A549 (cell line): Measurements from ENCODE around the gene TTC28. TPM values are rescaled to one million over a fixed set of nuclear protein-coding genes. Genes with fewer than 3 reads are reported as not detected.

Experiments used
- ATAC-seq, 2 experiments: fragments of 200-7000 bp in 1 of 2; fragments of >200 bp in 1 of 2; cut with Nextera tagmentation in 1 of 2; cut with Tn5 transposase in 1 of 2; 3 replicates each; pipeline versions ENCODE4 v1.8.0 to v1.9.1; 2018 to 2020; ENCODE audit warnings: mild to moderate bottlenecking in 1 of 2, moderate library complexity in 1 of 2
- CTCF ChIA-PET: fragments of 300-600 bp; sonication (Branson Sonifier 250); formaldehyde crosslinking; extraction: SDS; loops from one replicate; lab custom pipeline; 2021; ENCODE audit warnings: antibody characterized with exemption, inconsistent platforms; lab: Yijun Ruan, JAX
- POLR2A ChIA-PET: fragments of 350-600 bp; formaldehyde crosslinking; extraction: SDS; loops from one replicate; lab custom pipeline; 2021; ENCODE audit warnings: antibody characterized with exemption, inconsistent platforms; lab: Yijun Ruan, JAX
- DNase-seq, 2 experiments: peaks; one replicate each; pipeline versions ENCODE4 v3.0.0 to v3.0.0-alpha.2; 2011 to 2016; ENCODE audit warnings: low read depth in 1 of 2, low spot score in 1 of 2
- FAIRE-seq: peaks from 2 replicates; lab custom pipeline; 2011; peaks lifted over from hg19 to GRCh38; lab: Jason Lieb, UNC
- H3K27ac ChIP-seq, 2 experiments: fragments of >200 bp; sonication (Bioruptor Twin); formaldehyde crosslinking; 3 replicates each; pipeline ENCODE4 v1.5.1; 2016 to 2017
- H3K4me1 ChIP-seq: fragments of >200 bp; sonication (Bioruptor Twin); formaldehyde crosslinking; 3 replicates; pipeline ENCODE4 v1.6.1; 2016
- H3K4me2 ChIP-seq: fragments of >200 bp; sonication (Bioruptor Twin); formaldehyde crosslinking; 3 replicates; pipeline ENCODE4 v1.6.1; 2016
- H3K4me3 ChIP-seq: fragments of >200 bp; sonication (Bioruptor Twin); formaldehyde crosslinking; 3 replicates; pipeline ENCODE4 v1.5.1; 2016
- H3K9me3 ChIP-seq: fragments of >200 bp; sonication (Bioruptor Twin); formaldehyde crosslinking; 3 replicates; pipeline ENCODE4 v1.6.1; 2016
- BHLHE40 ChIP-seq: IDR thresholded peaks from 2 replicates; pipeline ENCODE4 v1.6.1; 2012; ENCODE audit warnings: low read depth, low read length, inconsistent platforms
- CBX8 ChIP-seq: fragments of 200-600 bp; sonication (generic); IDR thresholded peaks from 2 replicates; pipeline ENCODE4 v1.6.1; 2016
- CHD4 ChIP-seq: fragments of 200-600 bp; sonication (generic); IDR thresholded peaks from 2 replicates; pipeline ENCODE4 v1.6.1; 2016; ENCODE audit warnings: antibody characterized with exemption, mild to moderate bottlenecking, borderline replicate concordance
- CTCF ChIP-seq: fragments of >200 bp; sonication (Bioruptor Twin); formaldehyde crosslinking; IDR thresholded peaks from 3 replicates; pipeline ENCODE4 v1.5.1; 2016
- EHF ChIP-seq: fragments of 250-450 bp; sonication (Bioruptor Pico); IDR thresholded peaks from 2 replicates; pipeline ENCODE4 v1.5.0; 2020; ENCODE audit warnings: mild to moderate bottlenecking
- EHMT2 ChIP-seq: fragments of 200-600 bp; sonication (generic); IDR thresholded peaks from 2 replicates; pipeline ENCODE4 v1.6.1; 2016; ENCODE audit warnings: antibody characterized with exemption, low read depth, mild to moderate bottlenecking, moderate library complexity
- FOSL2 ChIP-seq, 2 experiments: fragments of 450-650 bp in 1 of 2; fragments of >200 bp in 1 of 2; sonication (Bioruptor Twin) in 1 of 2; formaldehyde crosslinking; IDR thresholded peaks; 2 replicates each; pipeline versions ENCODE4 v1.5.0 to v1.6.1; 2016 to 2020; ENCODE audit warnings: mild to moderate bottlenecking in 1 of 2, moderate library complexity in 1 of 2
- KDM1A ChIP-seq: fragments of 200-600 bp; sonication (generic); IDR thresholded peaks from 2 replicates; pipeline ENCODE4 v1.6.1; 2016; ENCODE audit warnings: low read depth, mild to moderate bottlenecking
- MAZ ChIP-seq: fragments of 150-350 bp; IDR thresholded peaks from 2 replicates; pipeline ENCODE4 v1.6.1; 2014; ENCODE audit warnings: antibody characterized with exemption, low read depth, low read length, borderline replicate concordance
- PHF8 ChIP-seq: fragments of 200-600 bp; sonication (generic); IDR thresholded peaks from 2 replicates; pipeline ENCODE4 v1.6.1; 2016; ENCODE audit warnings: low read depth, mild to moderate bottlenecking, antibody characterized with exemption, moderate library complexity, borderline replicate concordance
- POLR2A ChIP-seq: IDR thresholded peaks from 2 replicates; pipeline ENCODE4 v1.6.1; 2012; ENCODE audit warnings: mild to moderate bottlenecking, low read length
- POLR2AphosphoS2 ChIP-seq: conservative IDR thresholded peaks from 2 replicates; pipeline ENCODE4 v1.6.1; 2012; ENCODE audit warnings: low read length, improper control_type of control experiment, inconsistent platforms
- RARB ChIP-seq: fragments of 250-450 bp; sonication (Bioruptor Pico); IDR thresholded peaks from 2 replicates; pipeline ENCODE4 v1.8.0; 2021; ENCODE audit warnings: mild to moderate bottlenecking, moderate library complexity
- RCOR1 ChIP-seq: fragments of 150-350 bp; IDR thresholded peaks from 2 replicates; pipeline ENCODE4 v1.6.1; 2014; ENCODE audit warnings: antibody characterized with exemption, low read length, low read depth
- RFX5 ChIP-seq: fragments of 450-650 bp; IDR thresholded peaks from 2 replicates; pipeline ENCODE4 v1.7.1; 2014; ENCODE audit warnings: antibody characterized with exemption, mild to moderate bottlenecking, moderate library complexity
- RNF2 ChIP-seq: fragments of 200-600 bp; sonication (generic); IDR thresholded peaks from 2 replicates; pipeline ENCODE4 v1.6.1; 2016; ENCODE audit warnings: low read depth, mild to moderate bottlenecking, antibody characterized with exemption, moderate library complexity, borderline replicate concordance
- SMC3 ChIP-seq: fragments of >200 bp; sonication (Bioruptor Twin); formaldehyde crosslinking; IDR thresholded peaks from 3 replicates; pipeline ENCODE4 v1.6.1; 2018; ENCODE audit warnings: inconsistent platforms
- SREBF2 ChIP-seq: fragments of 450-650 bp; IDR thresholded peaks from 2 replicates; pipeline ENCODE4 v1.6.1; 2014; ENCODE audit warnings: mild to moderate bottlenecking, moderate library complexity
- USF2 ChIP-seq: fragments of 450-650 bp; IDR thresholded peaks from 2 replicates; pipeline ENCODE4 v1.6.1; 2014; ENCODE audit warnings: antibody characterized with exemption
- ZFP36 ChIP-seq: fragments of 450-650 bp; IDR thresholded peaks from 2 replicates; pipeline ENCODE4 v1.6.1; 2014; ENCODE audit warnings: borderline replicate concordance; ENCODE audit not compliant: partially characterized antibody
- ZSCAN20 ChIP-seq: fragments of 250-450 bp; sonication (Bioruptor Pico); IDR thresholded peaks from 2 replicates; pipeline ENCODE4 v1.8.0; 2022; ENCODE audit warnings: mild to moderate bottlenecking, moderate library complexity
- WGBS: methylation state at CpG from one replicate; pipeline ENCODE4 v1.1.6; 2017; ENCODE audit errors: missing lambda C conversion rate; 5-methylcytosine and 5-hydroxymethylcytosine counted together
- polyA plus RNA-seq, 4 experiments: library from polyadenylated mRNA; depleted of rRNA in 3 of 4; stranded (reverse); fragments of >200 nt; fragmentation: RNase III in 1 of 4; extraction: RNeasy Plus Mini Kit Qiagen cat#74134 plus additional on column Dnase treatment in 1 of 4; gene quantifications; 2 replicates in 3 of 4; 3 replicates in 1 of 4; pipeline ENCODE4 v1.2.3, GENCODE V29; 2011 to 2017
- TF ChIP-seq, protein P1 (sequence below): fragments of >200 bp; sonication (Bioruptor Twin); formaldehyde crosslinking; IDR thresholded peaks from 3 replicates; pipeline ENCODE4 v1.6.1; 2016

Gene TTC28
- polyA plus RNA-seq, 2 of the 4 experiments (the other 2 are of a cell fraction): 2.6 to 3.8 TPM

DNA sequence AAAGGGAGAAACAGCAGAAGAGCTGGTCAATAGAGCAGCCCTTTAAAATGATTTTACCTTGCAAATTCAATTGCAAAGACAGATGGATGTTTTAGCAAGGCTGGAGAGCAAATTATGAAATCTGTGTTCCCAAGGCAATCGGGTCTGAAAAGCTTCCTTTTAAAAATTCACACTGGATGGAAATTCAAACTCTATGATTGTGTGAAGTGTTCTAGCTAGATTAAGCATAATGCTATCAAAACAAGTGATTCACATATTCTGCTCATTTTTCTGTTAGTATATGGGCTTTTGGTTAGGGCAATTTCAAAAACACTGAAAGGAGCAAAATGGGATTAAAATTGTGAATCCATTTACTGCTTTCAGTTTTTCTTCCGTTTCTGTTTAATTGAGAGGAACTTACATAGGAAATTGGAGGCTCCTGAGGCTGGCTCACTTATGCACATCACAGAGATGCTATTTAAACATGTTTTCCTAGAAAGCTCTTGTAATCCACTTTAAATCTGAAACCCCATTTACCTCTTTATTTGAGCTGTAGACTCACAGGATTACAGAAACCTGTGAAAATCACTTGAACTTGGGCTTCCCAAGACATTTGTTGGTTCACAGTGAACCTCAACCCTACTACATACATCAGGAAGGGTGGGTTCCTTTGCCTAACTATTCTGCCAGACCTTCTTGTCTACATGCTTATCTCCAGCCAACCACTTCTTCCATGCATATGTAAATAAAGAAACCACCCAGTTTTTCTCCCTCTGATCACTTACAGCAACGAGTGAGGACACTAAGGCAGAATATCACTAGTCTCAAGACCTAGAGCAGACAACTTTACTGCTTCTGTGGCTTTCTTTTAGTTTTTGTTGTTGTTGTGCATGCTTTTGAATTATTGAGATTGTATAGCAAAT lies 558.7 kb downstream of the TTC28 start:
- TF ChIP-seq SMC3: no peak
- TF ChIP-seq SREBF2: no peak
- TF ChIP-seq RFX5: no peak
- no peak for TF ChIP-seq ZFP36
- TF ChIP-seq RARB (CRISPR knock-in tag): no peak
- no peak for TF ChIP-seq BHLHE40
- TF ChIP-seq ZSCAN20 (CRISPR knock-in tag): no peak
- no peak for TF ChIP-seq EHF
- TF ChIP-seq CTCF: no peak
- TF ChIP-seq CBX8: no peak
- WGBS: 74% methylated on average over 3 of the region's 3 CpGs
- ATAC-seq (no peak), FAIRE-seq (no peak), DNase-seq (no peak)
- ChIA-PET CTCF (interaction anchor here (1.2 kb wide), 1 partner anchor 17 kb away, joined by 3 read pairs; no protein-coding TSS in a partner anchor), POLR2A (no interaction called here)
- Histone ChIP-seq H3K4me1 (peaks cover 11% of the 10 kb centered on the region; the same call in 1 of the 3 replicates), H3K9me3 (no peaks in the 10 kb centered on the region), H3K4me3 (no peak overlapping the region), H3K27ac (no peak overlapping the region), H3K4me2 (no peak overlapping the region)

DNA sequence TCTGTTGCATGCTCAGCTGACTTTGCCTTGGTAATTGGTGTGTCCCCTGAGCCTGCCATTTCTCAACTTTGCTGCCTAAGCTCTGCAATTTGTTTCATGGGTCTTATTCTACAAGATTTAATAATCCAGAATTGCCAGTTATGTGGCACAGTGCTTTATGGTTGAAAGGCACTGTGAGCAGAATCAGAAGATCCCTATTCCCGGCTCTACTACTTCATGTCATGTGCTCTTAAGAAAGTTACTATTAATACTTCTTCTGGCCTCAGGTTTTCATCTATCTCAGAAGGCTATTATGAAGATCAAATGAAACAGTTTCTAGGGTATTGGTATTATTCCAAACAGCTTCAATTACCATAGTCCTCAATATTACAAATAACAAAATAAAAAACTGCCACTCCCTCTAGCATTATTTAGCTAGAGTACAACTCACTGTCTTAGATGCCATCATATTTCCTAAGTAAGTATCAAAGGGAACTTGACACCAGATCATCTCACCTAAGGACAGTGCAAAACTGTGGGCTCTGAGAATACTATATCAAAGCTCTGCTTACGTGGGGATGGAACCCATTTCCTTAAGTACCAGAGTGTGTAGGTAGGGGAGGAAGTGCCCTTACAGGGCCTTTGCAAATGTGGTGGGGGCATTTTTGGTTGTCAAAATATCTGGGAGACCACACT lies 560.5 kb downstream of the TTC28 start:
- Histone ChIP-seq H3K4me1 (peaks cover 11% of the 10 kb centered on the region; the same call in 1 of the 3 replicates), H3K4me2 (no peak overlapping the region), H3K9me3 (no peaks in the 10 kb centered on the region), H3K4me3 (no peak overlapping the region), H3K27ac (no peak overlapping the region)
- WGBS: 100% methylated on average over 2 of the region's 2 CpGs
- no peak for FAIRE-seq
- ChIA-PET POLR2A (no interaction called here), CTCF (interaction anchor here (1.1 kb wide), 1 partner anchor 67 kb away, joined by 3 read pairs; no protein-coding TSS in a partner anchor)
- no peak for TF ChIP-seq CTCF
- TF ChIP-seq CHD4: no peak
- no peak for ATAC-seq
- DNase-seq: no peak

GRCh38 chr22:28116219-28116673 lies 563.4 kb downstream of the TTC28 start:
- Histone ChIP-seq H3K27ac (no peak overlapping the region), H3K4me2 (peak overlapping the region; percentile 32; the same call in 2 of the 3 replicates), H3K4me3 (no peak overlapping the region), H3K4me1 (peaks cover 11% of the 10 kb centered on the region; the same call in 1 of the 3 replicates), H3K9me3 (no peaks in the 10 kb centered on the region)
- DNase-seq: peak in 1 of 2 experiments; percentile 19
- 49% methylated on average over 2 of the region's 2 CpGs for WGBS
- ChIA-PET CTCF (no interaction called here), POLR2A (no interaction called here)
- FAIRE-seq: no peak
- peak; percentile 42 to 73; a peak in 4 of 6 replicates for ATAC-seq
- TF ChIP-seq RNF2 (no peak), KDM1A (no peak), POLR2AphosphoS2 (no peak), EHMT2 (no peak), FOSL2 (IDR thresholded peaks at IDR 0.05) (no peak), FOSL2 (CRISPR knock-in tag; IDR thresholded peaks at IDR 0.05) (no peak), RCOR1 (no peak), EHF (no peak), PHF8 (no peak), MAZ (no peak), SREBF2 (no peak), USF2 (no peak), POLR2A (no peak), CTCF (no peak), SMC3 (no peak)
- TF ChIP-seq, protein P1, sequence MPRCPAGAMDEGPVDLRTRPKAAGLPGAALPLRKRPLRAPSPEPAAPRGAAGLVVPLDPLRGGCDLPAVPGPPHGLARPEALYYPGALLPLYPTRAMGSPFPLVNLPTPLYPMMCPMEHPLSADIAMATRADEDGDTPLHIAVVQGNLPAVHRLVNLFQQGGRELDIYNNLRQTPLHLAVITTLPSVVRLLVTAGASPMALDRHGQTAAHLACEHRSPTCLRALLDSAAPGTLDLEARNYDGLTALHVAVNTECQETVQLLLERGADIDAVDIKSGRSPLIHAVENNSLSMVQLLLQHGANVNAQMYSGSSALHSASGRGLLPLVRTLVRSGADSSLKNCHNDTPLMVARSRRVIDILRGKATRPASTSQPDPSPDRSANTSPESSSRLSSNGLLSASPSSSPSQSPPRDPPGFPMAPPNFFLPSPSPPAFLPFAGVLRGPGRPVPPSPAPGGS: no peak
